ENCODE data around the gene BDKRB1.

BDKRB1 gene

DNA sequence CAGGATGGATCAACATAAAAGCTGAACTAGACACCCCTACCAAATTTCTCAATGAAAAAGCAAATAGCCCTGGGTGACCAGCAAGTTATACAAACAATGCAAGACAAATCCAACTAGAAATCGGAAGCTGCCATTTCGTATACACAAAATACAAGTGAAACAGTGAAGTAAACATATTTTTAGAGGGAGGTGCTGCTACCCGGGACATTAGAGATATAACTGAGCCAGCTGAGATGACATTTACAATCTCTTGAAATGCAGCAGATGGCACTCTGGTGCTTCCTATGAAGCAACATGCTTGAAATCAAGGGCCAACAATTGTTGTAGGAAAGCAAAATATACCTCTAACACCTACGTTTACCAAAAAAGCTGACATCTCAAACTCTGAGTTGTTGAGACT lies 25.5 kb downstream of the BDKRB1 start:
- no peak for DNase-seq (ENCODE audit: low read depth in 2 of 2)

DNA sequence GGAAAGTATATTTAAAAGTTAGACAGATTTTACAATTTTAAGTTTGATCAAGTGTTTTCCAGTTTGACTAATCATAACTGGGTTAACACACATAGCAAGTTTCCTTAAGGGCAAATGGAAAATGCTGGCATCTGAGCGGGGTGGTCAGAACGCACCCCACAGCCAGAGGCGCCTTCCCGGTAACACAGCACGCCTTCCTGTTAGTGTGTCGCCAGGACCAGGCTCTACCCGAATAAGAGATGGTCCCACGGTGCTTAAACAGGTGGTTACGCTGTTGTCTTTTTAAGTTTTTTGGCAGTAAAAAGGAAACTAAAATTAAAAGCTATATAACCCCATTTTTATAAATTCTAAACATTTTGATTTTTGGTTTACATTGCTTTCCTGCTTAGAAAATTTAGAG lies 28.0 kb downstream of the BDKRB1 start:
- no peak for DNase-seq (ENCODE audit: low read depth in 2 of 2)

GRCh38 chr14:96284430-96284829 lies 28.4 kb downstream of the BDKRB1 start:
- no peak for DNase-seq (ENCODE audit: low read depth in 2 of 2)

- DNase-seq (ENCODE audit: low read depth in 2 of 2) = no peak
These were observed 29.7 kb downstream of the BDKRB1 start for GRCh38 chr14:96285667-96286066.

- no peak for DNase-seq (ENCODE audit: low read depth in 2 of 2)
These were observed 30.2 kb downstream of the BDKRB1 start for GRCh38 chr14:96286251-96286650.

DNA sequence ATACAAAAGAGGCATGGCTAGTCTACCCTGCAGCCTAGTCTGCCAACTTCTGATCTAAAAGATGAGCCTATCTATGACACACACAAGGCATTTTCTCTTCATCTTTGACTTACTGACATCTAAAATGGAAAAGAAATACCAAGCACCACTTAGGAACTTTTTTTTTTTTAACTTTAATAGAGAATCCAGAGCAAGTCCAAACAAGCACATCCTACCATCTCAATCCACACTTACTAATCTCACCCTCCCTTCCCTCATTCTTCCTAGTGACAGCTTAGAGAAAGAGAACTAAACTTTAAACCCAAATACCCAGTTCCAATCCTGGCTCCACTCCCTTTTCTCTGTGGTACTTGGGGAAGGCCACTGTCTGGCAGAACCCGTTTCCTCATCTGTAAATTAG lies 31.8 kb downstream of the BDKRB1 start:
- DNase-seq (ENCODE audit: low read depth in 2 of 2) = no peak

DNA sequence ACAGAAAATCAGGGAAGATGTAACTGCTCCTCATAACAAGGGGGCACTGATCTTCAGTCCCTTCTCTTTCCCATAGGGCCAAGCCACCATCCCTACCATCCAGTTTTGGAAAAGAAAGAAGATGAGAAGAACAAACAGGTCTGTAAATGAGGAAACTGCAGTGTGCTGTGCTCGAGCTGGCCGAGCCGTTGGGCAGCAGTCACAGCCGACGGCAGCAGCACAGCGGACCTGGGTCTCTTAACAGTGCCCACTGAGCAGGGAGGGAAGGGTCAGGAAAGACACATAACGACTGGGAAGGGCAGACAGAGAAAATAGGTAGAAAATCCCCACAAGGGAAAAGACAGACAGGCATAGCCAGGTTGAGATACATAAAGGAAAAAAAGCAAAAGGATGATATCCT lies 38.2 kb downstream of the BDKRB1 start:
- no peak for DNase-seq (ENCODE audit: low read depth in 2 of 2)

GRCh38 chr14:96297000-96297399 lies 41.0 kb downstream of the BDKRB1 start:
- no peak for DNase-seq (ENCODE audit: low read depth in 2 of 2)

DNA sequence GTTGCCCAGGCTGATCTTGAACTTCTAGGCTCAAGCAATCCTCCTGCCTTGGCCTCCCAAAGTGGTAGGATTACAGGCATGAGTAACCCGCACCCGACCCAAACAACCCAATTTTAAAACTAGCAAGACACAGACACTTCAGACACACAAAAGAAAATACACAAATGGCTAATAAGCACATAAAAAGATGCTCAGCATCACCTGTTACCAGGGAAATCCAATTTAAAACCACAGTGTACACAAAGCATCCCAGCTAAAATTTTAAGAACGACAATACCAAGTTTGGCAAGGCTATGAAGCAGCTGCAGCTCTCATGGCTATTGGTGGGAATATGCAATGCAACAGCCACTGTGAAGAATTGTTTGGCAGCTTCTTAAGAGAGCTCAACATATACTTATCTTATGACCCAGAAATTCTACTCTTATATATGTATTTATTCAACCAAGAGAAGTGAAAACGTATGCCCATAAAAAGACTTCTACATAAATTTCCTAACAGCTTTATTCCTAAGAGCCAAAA lies 42.0 kb downstream of the BDKRB1 start:
- no peak for DNase-seq (ENCODE audit: low read depth in 2 of 2)

GRCh38 chr14:96299441-96299840 lies 43.4 kb downstream of the BDKRB1 start:
- DNase-seq (ENCODE audit: low read depth in 2 of 2) = no peak

- DNase-seq (ENCODE audit: low read depth in 2 of 2) = no peak
These were observed 48.0 kb downstream of the BDKRB1 start for GRCh38 chr14:96303981-96304380.

- DNase-seq (ENCODE audit: low read depth in 2 of 2) = no peak
These were observed 48.9 kb downstream of the BDKRB1 start for GRCh38 chr14:96304956-96305355.

DNA sequence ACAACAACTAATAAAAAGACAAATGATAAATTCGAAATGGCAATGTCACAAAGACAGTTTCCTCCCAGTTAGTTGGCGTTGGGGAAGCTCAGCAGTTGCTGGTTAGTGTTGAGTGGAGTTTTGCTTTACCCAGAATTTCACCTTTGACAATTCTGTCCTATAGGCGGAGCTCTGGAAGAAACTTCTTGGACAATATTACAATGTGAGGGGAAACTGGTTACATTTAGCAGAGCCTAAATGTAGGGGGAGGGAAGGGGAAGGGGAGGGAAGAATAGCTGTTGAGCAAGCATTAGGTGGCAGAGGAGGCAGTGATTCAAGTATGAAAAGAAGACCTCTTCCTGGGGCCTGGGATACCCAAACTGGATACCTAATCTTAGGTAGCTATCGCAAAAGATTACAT lies 51.4 kb downstream of the BDKRB1 start:
- no peak for DNase-seq (ENCODE audit: low read depth in 2 of 2)

DNA sequence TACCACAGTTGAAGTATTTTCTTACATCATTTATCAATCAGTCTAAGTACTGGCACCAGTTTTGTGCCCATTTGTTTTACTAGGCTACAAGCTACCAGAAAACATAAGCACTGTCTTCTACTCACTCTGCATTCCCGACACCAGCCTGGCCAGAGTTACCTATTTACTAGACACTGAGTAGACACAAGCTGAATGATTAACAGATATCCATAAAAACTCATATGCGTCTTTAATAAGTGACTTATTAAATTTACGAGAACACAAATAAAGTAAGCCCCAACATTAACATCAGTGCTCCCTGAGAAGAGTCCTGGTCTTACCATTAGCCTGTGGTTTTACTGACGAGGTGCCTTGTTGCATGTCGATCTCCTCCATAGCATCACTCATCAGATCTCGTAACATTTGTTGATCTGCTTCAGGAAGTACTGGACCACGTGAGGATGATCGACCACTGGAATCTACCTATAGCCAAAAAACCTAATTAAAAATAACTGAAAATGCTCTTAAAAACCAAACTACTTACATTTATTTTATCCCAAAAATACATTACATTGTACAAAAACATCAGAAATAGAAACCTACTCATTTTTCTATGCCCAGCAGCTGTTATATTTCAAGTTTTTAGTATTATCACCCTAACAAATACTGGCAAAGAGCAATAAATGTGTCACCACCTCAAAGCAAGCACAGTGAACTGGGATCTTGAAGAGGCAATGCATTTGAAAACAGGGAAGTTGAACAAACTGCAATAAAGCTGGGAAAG lies 53.3 kb downstream of the BDKRB1 start:
- DNase-seq (ENCODE audit: low read depth in 2 of 2) = no peak

- DNase-seq (ENCODE audit: low read depth in 2 of 2) = no peak
These were observed 53.9 kb downstream of the BDKRB1 start for GRCh38 chr14:96309896-96310330.

DNA sequence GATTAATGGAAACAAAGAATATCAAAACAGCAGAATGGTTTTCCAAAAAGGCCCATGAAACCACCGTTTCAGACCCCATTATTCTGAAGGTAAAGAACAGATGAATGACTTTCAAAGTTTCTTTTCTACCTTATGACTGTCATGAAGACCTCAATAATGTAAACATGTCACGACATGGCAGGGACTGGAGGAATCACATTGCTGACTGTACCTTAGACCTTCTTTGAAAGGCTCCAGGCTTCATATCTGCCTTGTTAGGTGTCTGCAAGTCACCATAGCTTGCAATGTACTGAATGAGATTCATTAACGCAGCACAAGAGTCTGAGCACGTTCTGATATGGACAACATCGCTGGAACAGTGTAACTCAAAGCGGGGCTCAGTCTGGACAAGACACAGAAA lies 54.9 kb downstream of the BDKRB1 start:
- no peak for DNase-seq (ENCODE audit: low read depth in 2 of 2)

Measured in activated CD4-positive, alpha-beta T cell treated with anti-CD3 and anti-CD28 coated beads for 24 hours (primary cell).